Esophagus (tissue), 2 donors: ENCODE measurements around the gene SHROOM2. TPM values are rescaled to one million over a fixed set of nuclear protein-coding genes. Genes with fewer than 3 reads are reported as not detected.
"Not testable (repeated sequence)": the region's sequence is repeated elsewhere in the genome, so short reads cannot be mapped to it uniquely, and the experiment has no call there.

Experiments used
- H3K27ac ChIP-seq, 2 donors: one replicate each; pipeline ENCODE4 v1.5.1; 2013; ENCODE audit warnings: low read depth in 2 of 2, mild to moderate bottlenecking in 2 of 2, inconsistent platforms in 1 of 2, low read length in 1 of 2, moderate library complexity in 1 of 2
- H3K27me3 ChIP-seq, 2 donors: one replicate each; pipeline ENCODE4 v1.6.1; 2013; ENCODE audit warnings: low read length in 2 of 2, control low read depth in 1 of 2, mild to moderate bottlenecking in 1 of 2; ENCODE audit not compliant: insufficient read depth in 2 of 2, control insufficient read depth in 1 of 2
- H3K36me3 ChIP-seq, 2 donors: one replicate each; pipeline ENCODE4 v1.6.1; 2013; ENCODE audit warnings: low read length in 1 of 2; ENCODE audit not compliant: control insufficient read depth in 2 of 2, insufficient read depth in 2 of 2
- H3K4me1 ChIP-seq, 2 donors: one replicate each; pipeline ENCODE4 v1.6.1; 2013; ENCODE audit warnings: low read length in 1 of 2; ENCODE audit not compliant: control insufficient read depth in 2 of 2, insufficient read depth in 2 of 2
- H3K4me3 ChIP-seq, 2 donors: one replicate each; pipeline ENCODE4 v1.5.1; 2013; ENCODE audit warnings: low read length in 2 of 2, mild to moderate bottlenecking in 2 of 2, low read depth in 1 of 2, moderate library complexity in 1 of 2
- H3K9me3 ChIP-seq, 2 donors: one replicate each; pipeline ENCODE4 v1.6.1; 2013; ENCODE audit warnings: mild to moderate bottlenecking in 2 of 2, low read depth in 1 of 2, low read length in 1 of 2, moderate library complexity in 1 of 2; ENCODE audit not compliant: control insufficient read depth in 2 of 2, insufficient read depth in 1 of 2
- WGBS, 2 donors: extraction: QIAGEN DNeasy Blood & Tissue Kit; methylation state at CpG; one replicate each; pipeline ENCODE4 v1.1.7; 2013; 5-methylcytosine and 5-hydroxymethylcytosine counted together
- polyA plus RNA-seq, 2 donors: library from polyadenylated mRNA; stranded (reverse); fragments of 200-250 nt; gene quantifications; one replicate each; pipeline ENCODE4 v1.2.3, GENCODE V29; 2013
- donor health status: healthy with polysubstance abuse.
- donor health status: Bipolar disorder and iron deficiency.

Gene SHROOM2
- polyA plus RNA-seq, 2 donors, result 3.3 to 3.8 TPM

DNA sequence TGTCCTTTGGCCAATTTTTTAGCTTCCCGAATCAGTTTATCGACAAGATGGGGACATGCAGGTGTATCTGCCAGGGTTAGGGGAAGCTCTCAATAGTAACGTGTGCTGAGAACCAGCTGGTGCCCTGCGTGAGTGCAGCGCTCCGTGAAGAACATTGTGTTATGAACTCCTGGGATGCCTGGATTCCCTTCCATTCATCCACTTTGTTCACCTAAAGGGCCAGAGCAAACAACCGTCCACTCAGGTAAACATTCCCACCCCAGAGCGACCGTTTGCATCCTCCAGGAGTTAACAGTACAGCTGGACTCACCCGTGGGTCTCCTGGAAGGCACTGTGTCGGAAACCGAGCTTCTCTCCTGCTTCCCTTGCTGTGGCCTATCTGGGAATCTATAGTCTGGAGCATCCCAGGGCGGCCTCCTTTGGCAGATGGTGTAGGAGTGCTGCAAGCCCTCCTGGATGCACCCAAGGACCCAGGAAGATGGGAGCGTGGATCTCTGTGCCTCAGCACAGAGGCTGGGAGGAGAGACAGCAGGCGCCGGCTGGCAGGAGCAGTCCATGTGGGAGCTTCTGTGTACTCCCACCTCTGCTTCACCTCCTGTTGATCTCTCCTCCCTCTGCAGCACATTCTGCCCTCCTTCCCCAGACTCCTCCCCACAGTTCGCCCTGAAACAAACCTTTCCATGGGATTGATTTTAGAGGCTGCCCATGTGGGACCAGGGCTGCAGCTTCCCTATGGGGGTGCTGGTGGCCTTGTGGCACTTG, 62.7 kb downstream of the SHROOM2 start:
- Histone ChIP-seq H3K4me3 (no peak overlapping the region), H3K9me3 (peaks cover 0 to 5% of the 10 kb centered on the region in 2 donors), H3K27ac (no peak overlapping the region), H3K36me3 (no peaks in the 10 kb centered on the region), H3K4me1 (no peaks in the 10 kb centered on the region), H3K27me3 (no peaks in the 10 kb centered on the region)
- WGBS, 2 donors, result 79 to 92% methylated on average over 17 of the region's 17 CpGs

- Histone ChIP-seq H3K36me3 (no peaks in the 10 kb centered on the region), H3K27me3 (no peaks in the 10 kb centered on the region), H3K9me3 (peaks cover 0 to 3% of the 10 kb centered on the region in 2 donors), H3K27ac (no peak overlapping the region), H3K4me1 (no peaks in the 10 kb centered on the region), H3K4me3 (no peak overlapping the region)
- 84% methylated on average over 6 of the region's 6 CpGs for WGBS, 2 donors
Observed at GRCh38 chrX:9851890-9852289, 65.7 kb downstream of the SHROOM2 start.

DNA sequence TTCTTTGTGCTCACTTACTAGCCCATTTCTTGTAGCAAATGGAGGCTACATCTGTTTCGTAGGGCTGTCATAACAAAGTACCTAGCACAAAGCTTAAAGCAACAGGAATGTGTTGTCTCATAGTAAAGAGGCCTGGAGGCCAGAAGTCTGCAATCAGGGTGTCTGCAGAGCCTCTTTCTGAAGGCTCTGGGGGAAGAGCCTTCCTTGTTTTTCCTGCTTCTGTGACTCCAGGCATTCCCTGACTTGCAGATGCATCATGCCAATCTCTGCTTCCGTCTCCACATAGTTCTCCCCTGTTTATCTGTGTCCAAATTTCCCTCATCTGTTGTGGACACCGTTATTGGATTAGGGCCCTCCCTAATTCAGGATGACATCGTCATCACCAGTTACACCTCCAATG, 67.1 kb downstream of the SHROOM2 start:
- 57 to 71% methylated on average over 4 of the region's 4 CpGs for WGBS, 2 donors
- H3K27ac ChIP-seq, result no peak overlapping the region

GRCh38 chrX:9855561-9856283, 69.5 kb downstream of the SHROOM2 start:
- H3K27ac ChIP-seq, result no peak overlapping the region
- no peak overlapping the region for H3K4me3 ChIP-seq
- no peaks in the 10 kb centered on the region for H3K4me1 ChIP-seq
- no peaks in the 10 kb centered on the region for H3K27me3 ChIP-seq
- H3K36me3 ChIP-seq, result no peaks in the 10 kb centered on the region
- no peaks in the 10 kb centered on the region for H3K9me3 ChIP-seq
- WGBS, 2 donors, result 38 to 63% methylated on average over 14 of the region's 14 CpGs

More for the DNA sequence above, 67.1 kb downstream of the SHROOM2 start:
- no peaks in the 10 kb centered on the region for H3K36me3 ChIP-seq
- no peaks in the 10 kb centered on the region for H3K27me3 ChIP-seq
- H3K9me3 ChIP-seq, result peaks cover 0 to 3% of the 10 kb centered on the region in 2 donors
- no peaks in the 10 kb centered on the region for H3K4me1 ChIP-seq
- H3K4me3 ChIP-seq, result no peak overlapping the region

DNA sequence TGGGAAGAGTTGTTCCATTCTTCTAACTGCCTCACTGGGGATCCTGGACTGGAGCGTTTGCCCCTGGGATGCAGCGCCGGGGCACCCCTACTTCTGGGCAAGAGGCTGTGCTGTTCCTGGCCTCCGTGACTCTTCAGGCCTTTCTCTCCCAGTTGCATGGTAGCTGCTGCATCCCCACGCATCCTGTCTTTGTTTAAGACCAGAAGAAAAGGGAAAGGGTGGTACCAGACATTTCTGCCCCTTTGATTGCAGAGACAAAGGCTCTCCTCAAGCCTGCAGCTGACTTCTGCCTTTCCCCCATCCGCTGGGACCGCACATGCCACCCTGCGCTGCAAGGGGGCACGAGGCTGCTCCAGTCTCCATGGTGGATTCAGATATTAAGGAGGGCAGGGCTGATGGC, 70.4 kb downstream of the SHROOM2 start:
- H3K27ac ChIP-seq, result no peak overlapping the region
- H3K4me1 ChIP-seq, result no peaks in the 10 kb centered on the region
- H3K27me3 ChIP-seq, result no peaks in the 10 kb centered on the region
- no peaks in the 10 kb centered on the region for H3K9me3 ChIP-seq
- H3K4me3 ChIP-seq, result no peak overlapping the region
- H3K36me3 ChIP-seq, result no peaks in the 10 kb centered on the region
- 80 to 87% methylated on average over 9 of the region's 9 CpGs for WGBS, 2 donors

DNA sequence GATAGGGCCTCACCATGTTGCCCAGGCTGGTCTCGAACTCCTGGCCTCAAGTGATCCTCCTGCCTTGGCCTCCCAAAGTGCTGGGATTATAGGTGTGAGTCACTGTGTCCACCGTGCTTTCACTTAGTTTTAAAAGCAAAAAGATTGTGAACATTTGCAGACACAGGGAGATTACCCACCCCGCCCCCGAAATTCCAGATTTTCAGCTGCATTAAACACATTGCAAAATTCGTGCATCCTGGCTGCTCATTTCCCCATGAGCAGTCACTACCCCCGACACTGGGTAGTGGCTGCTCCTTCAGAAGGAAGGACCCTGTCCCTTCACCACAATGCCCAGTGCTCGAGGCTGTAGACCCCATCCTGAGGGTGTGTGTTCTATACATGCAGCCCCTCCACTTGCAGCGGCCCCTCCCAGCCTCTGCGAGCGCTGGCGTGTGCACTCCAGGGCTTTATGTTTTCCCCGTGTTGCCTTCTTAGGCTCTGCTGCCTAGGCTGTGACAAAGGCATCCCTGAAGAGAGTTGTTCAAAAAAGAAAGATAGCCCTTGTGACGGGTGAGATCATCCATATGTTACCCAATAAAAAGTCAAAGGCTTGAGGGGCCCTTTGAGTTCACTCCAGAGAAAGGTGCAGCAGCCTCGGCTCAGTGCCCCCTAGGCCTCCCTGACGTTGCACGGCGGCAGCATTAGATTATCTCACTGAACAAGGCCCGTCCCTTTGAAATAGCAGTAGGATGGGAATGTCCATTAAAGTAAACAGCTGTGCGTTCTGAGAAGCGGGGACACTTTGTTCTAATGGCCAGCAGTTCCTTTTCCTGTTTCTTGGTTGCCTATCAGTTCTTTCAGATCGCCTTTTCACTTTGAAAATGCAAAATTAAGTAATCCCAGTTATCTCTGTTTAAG, 71.6 kb downstream of the SHROOM2 start:
- no peaks in the 10 kb centered on the region for H3K4me1 ChIP-seq
- no peaks in the 10 kb centered on the region for H3K27me3 ChIP-seq
- H3K36me3 ChIP-seq, result no peaks in the 10 kb centered on the region
- H3K9me3 ChIP-seq, result peaks cover 0 to 7% of the 10 kb centered on the region in 2 donors
- no peak overlapping the region for H3K4me3 ChIP-seq
- H3K27ac ChIP-seq, result no peak overlapping the region
- 80 to 89% methylated on average over 21 of the region's 21 CpGs for WGBS, 2 donors

GRCh38 chrX:9858684-9859083, 72.5 kb downstream of the SHROOM2 start:
- 73 to 81% methylated on average over 11 of the region's 11 CpGs for WGBS, 2 donors
- not testable (repeated sequence) for H3K9me3 ChIP-seq, H3K36me3 ChIP-seq, H3K4me1 ChIP-seq, H3K4me3 ChIP-seq, H3K27me3 ChIP-seq, H3K27ac ChIP-seq

GRCh38 chrX:9859711-9860555, 73.7 kb downstream of the SHROOM2 start:
- peaks cover 0 to 10% of the 10 kb centered on the region in 2 donors for H3K9me3 ChIP-seq
- no peaks in the 10 kb centered on the region for H3K36me3 ChIP-seq
- no peak overlapping the region for H3K4me3 ChIP-seq
- no peaks in the 10 kb centered on the region for H3K27me3 ChIP-seq
- H3K27ac ChIP-seq, result no peak overlapping the region
- WGBS, 2 donors, result 71 to 78% methylated on average over 14 of the region's 14 CpGs
- no peaks in the 10 kb centered on the region for H3K4me1 ChIP-seq

GRCh38 chrX:9860826-9861225, 74.6 kb downstream of the SHROOM2 start:
- Histone ChIP-seq H3K4me3 (no peak overlapping the region), H3K4me1 (peaks cover 0 to 2% of the 10 kb centered on the region in 2 donors), H3K9me3 (peaks cover 0 to 10% of the 10 kb centered on the region in 2 donors), H3K36me3 (no peaks in the 10 kb centered on the region), H3K27me3 (no peaks in the 10 kb centered on the region), H3K27ac (no peak overlapping the region)
- 71 to 96% methylated on average over 1 of the region's 1 CpG for WGBS, 2 donors
